NOMO-1 (cell line): ENCODE results near the gene CREG2.
"Not testable (repeated sequence)": the region's sequence is repeated elsewhere in the genome, so short reads cannot be mapped to it uniquely, and the experiment has no call there.

ENCODE experiments used
- DNase-seq, 2 experiments: peaks; one replicate each; lab custom pipeline; 2025; ENCODE audit not compliant: unreplicated experiment in 2 of 2; lab: John Stamatoyannopoulos, UW

Gene CREG2

GRCh38 chr2:101349893-101350662 lies 37.2 kb downstream of the CREG2 start:
- no peak for DNase-seq

- DNase-seq: peak in 1 of 2 experiments; percentile 45
Observed at GRCh38 chr2:101348883-101349282, 38.4 kb downstream of the CREG2 start.

GRCh38 chr2:101346909-101347308 lies 40.4 kb downstream of the CREG2 start:
- no peak for DNase-seq

- DNase-seq: no peak
Observed at GRCh38 chr2:101344137-101344536, 43.2 kb downstream of the CREG2 start.

- no peak for DNase-seq
Observed at GRCh38 chr2:101342625-101343008, 44.7 kb downstream of the CREG2 start.

- DNase-seq: peak; percentile 24 to 54
Observed at GRCh38 chr2:101341901-101342624, 45.2 kb downstream of the CREG2 start.

GRCh38 chr2:101341421-101341820 lies 45.9 kb downstream of the CREG2 start:
- no peak for DNase-seq

GRCh38 chr2:101340141-101340551 lies 47.2 kb downstream of the CREG2 start:
- DNase-seq: peak in 1 of 2 experiments; percentile 12

GRCh38 chr2:101339266-101339880 lies 47.9 kb downstream of the CREG2 start:
- no peak for DNase-seq

- no peak for DNase-seq
Observed at GRCh38 chr2:101337877-101338276, 49.4 kb downstream of the CREG2 start.

GRCh38 chr2:101332885-101333766 lies 54.2 kb downstream of the CREG2 start:
- DNase-seq: no peak

GRCh38 chr2:101331202-101331601 lies 56.1 kb downstream of the CREG2 start:
- DNase-seq: no peak

- DNase-seq: no peak
Observed at GRCh38 chr2:101330253-101330933, 56.9 kb downstream of the CREG2 start.

- no peak for DNase-seq
Observed at GRCh38 chr2:101329026-101329425, 58.3 kb downstream of the CREG2 start.

GRCh38 chr2:101328474-101329007 lies 58.8 kb downstream of the CREG2 start:
- peak; percentile 94 to 97 for DNase-seq

GRCh38 chr2:101327863-101328394 lies 59.4 kb downstream of the CREG2 start:
- no peak for DNase-seq

- no peak for DNase-seq
Observed at GRCh38 chr2:101325425-101325824, 61.9 kb downstream of the CREG2 start.

- DNase-seq: not testable (repeated sequence)
Observed at GRCh38 chr2:101316568-101316967, 70.7 kb downstream of the CREG2 start.

GRCh38 chr2:101311696-101312017 lies 75.6 kb downstream of the CREG2 start:
- DNase-seq: peak in 1 of 2 experiments; percentile 59
